Lung (tissue), 12 donors: Measurements from ENCODE around the gene CENATAC. TPM values are rescaled to one million over a fixed set of nuclear protein-coding genes. Genes with fewer than 3 reads are reported as not detected.
"Not testable (repeated sequence)": the region's sequence is repeated elsewhere in the genome, so short reads cannot be mapped to it uniquely, and the experiment has no call there.

Experiments
- ATAC-seq: fragments of 200-7000 bp; cut with Tn5 transposase; one replicate; pipeline ENCODE4 v1.9.1; 2020; ENCODE audit warnings: moderate number of reproducible peaks; ENCODE audit not compliant: insufficient read depth, low FRiP score
- DNase-seq, 3 donors: peaks; one replicate each; pipeline ENCODE4 v3.0.0-alpha.2; 2013 to 2017
- H3K27ac ChIP-seq, 2 donors: one replicate each; pipeline ENCODE4 v1.5.1; 2013; ENCODE audit warnings: mild to moderate bottlenecking in 2 of 2, moderate library complexity in 2 of 2, control low read depth in 1 of 2, inconsistent platforms in 1 of 2, low read depth in 1 of 2, low read length in 1 of 2
- H3K27me3 ChIP-seq, 3 donors: one replicate each; pipeline ENCODE4 v1.5.1; 2013; ENCODE audit warnings: low read length in 2 of 3; ENCODE audit not compliant: control insufficient read depth in 3 of 3, insufficient read depth in 3 of 3
- H3K36me3 ChIP-seq, 4 donors: one replicate each; pipeline ENCODE4 v1.5.1; 2013; ENCODE audit warnings: low read length in 4 of 4, mild to moderate bottlenecking in 1 of 4, moderate library complexity in 1 of 4; ENCODE audit not compliant: control insufficient read depth in 4 of 4, insufficient read depth in 4 of 4
- H3K4me1 ChIP-seq, 5 donors: one replicate each; pipeline ENCODE4 v1.5.1; 2013; ENCODE audit warnings: low read length in 5 of 5, mild to moderate bottlenecking in 2 of 5, moderate library complexity in 1 of 5; ENCODE audit not compliant: control insufficient read depth in 5 of 5, insufficient read depth in 5 of 5
- H3K4me3 ChIP-seq: one replicate; pipeline ENCODE4 v1.5.1; 2013; ENCODE audit warnings: mild to moderate bottlenecking, control low read depth, moderate library complexity
- H3K9ac ChIP-seq, 2 donors: one replicate each; pipeline ENCODE4 v1.5.1; 2013; ENCODE audit warnings: low read length in 2 of 2, control low read depth in 1 of 2; ENCODE audit not compliant: insufficient read depth in 1 of 2
- H3K9me3 ChIP-seq, 4 donors: one replicate each; pipeline ENCODE4 v1.5.1; 2013; ENCODE audit warnings: low read length in 3 of 4, mild to moderate bottlenecking in 1 of 4, moderate library complexity in 1 of 4; ENCODE audit not compliant: control insufficient read depth in 4 of 4, insufficient read depth in 3 of 4
- CTCF ChIP-seq: IDR thresholded peaks from 2 replicates; pipeline ENCODE4 v1.5.1; 2012; ENCODE audit warnings: mild to moderate bottlenecking; ENCODE audit errors: control extremely low read depth, extremely low read depth
- WGBS, 2 donors: extraction: QIAGEN DNeasy Blood & Tissue Kit; methylation state at CpG; one replicate each; pipeline ENCODE4 v1.1.7; 2013; 5-methylcytosine and 5-hydroxymethylcytosine counted together
- polyA plus RNA-seq, 2 donors: library from polyadenylated mRNA; stranded (reverse); fragments of 200-250 nt; gene quantifications; one replicate each; pipeline ENCODE4 v1.2.1, GENCODE V29; 2013
- total RNA-seq, 2 donors: library from RNA; depleted of rRNA in 1 of 2; stranded (reverse); fragments of >200 nt in 1 of 2; gene quantifications; one replicate each; pipeline ENCODE4 v1.2.1, GENCODE V29; 2014 to 2021
- donor health status: control.
- donor health status: control.
- donor health status: Bipolar disorder and iron deficiency.
- donor health status: healthy.
- donor health status: DM: yes; HTN: yes; CAD: no.

Gene CENATAC
- total and polyA plus RNA-seq, 4 donors, result 12.3 to 97.5 (median 53.5) TPM

DNA sequence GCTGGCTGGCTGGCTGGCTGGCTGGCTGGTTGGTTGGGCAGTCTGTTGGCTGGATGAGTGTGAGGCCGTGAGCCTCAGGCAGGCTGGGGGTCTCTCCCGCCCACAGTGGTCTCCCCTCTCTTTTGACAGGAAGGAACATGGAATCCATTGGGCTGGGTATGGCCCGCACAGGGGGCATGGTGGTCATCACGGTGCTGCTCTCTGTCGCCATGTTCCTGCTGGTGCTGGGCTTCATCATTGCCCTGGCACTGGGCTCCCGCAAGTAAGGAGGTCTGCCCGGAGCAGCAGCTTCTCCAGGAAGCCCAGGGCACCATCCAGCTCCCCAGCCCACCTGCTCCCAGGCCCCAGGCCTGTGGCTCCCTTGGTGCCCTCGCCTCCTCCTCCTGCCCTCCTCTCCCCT lies 40.0 kb upstream of the CENATAC start:
- no peak overlapping the region for H3K4me3 ChIP-seq
- no peaks in the 10 kb centered on the region for H3K9me3 ChIP-seq
- ATAC-seq (no peak), DNase-seq (no peak)
- WGBS, 2 donors, result 95 to 97% methylated on average over 8 of the region's 8 CpGs
- H3K4me1 ChIP-seq, result no peaks in the 10 kb centered on the region
- no peak overlapping the region for H3K27ac ChIP-seq
- TF ChIP-seq CTCF, result no peak
- H3K9ac ChIP-seq, result no peak overlapping the region
- H3K36me3 ChIP-seq, result no peaks in the 10 kb centered on the region
- peaks cover 0 to 9% (median 0%) of the 10 kb centered on the region in 3 donors for H3K27me3 ChIP-seq

GRCh38 chr11:118958577-118958976 lies 39.4 kb upstream of the CENATAC start:
- Histone ChIP-seq H3K9me3 (no peaks in the 10 kb centered on the region), H3K27me3 (peaks cover 0 to 3% (median 0%) of the 10 kb centered on the region in 3 donors), H3K4me1 (no peaks in the 10 kb centered on the region), H3K27ac (no peak overlapping the region), H3K9ac (no peak overlapping the region), H3K36me3 (no peaks in the 10 kb centered on the region), H3K4me3 (no peak overlapping the region)
- no peak for ATAC-seq
- no peak for TF ChIP-seq CTCF
- WGBS, 2 donors, result 87 to 88% methylated on average over 2 of the region's 2 CpGs
- no peak for DNase-seq

DNA sequence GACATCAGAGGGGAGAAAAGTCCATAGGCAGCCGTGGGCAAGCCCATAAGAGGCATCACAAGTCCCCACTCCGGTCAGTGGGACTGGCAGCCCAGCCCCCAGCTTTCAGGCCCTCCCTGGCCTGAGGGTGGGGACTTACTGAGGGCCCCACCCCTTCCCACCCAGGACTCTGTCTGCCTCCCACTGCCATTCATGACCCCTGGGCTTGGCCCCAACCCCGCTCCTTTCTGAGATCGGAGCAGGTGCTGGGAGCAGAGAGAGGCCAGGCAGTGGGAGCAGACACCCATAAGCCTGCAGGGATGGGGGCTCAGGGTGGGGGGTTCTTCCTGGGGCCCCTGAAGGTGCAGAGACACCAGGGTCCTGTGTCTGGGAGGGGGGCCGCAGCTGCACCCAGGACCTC lies 36.7 kb upstream of the CENATAC start:
- TF ChIP-seq CTCF, result no peak
- ATAC-seq (no peak), DNase-seq (no peak)
- H3K36me3 ChIP-seq, result no peaks in the 10 kb centered on the region
- H3K27me3 ChIP-seq, result no peaks in the 10 kb centered on the region
- no peak overlapping the region for H3K9ac ChIP-seq
- H3K9me3 ChIP-seq, result no peaks in the 10 kb centered on the region
- no peaks in the 10 kb centered on the region for H3K4me1 ChIP-seq
- WGBS, 2 donors, result 85 to 95% methylated on average over 4 to 5 of the region's 5 CpGs
- H3K4me3 ChIP-seq, result no peak overlapping the region
- H3K27ac ChIP-seq, result no peak overlapping the region

DNA sequence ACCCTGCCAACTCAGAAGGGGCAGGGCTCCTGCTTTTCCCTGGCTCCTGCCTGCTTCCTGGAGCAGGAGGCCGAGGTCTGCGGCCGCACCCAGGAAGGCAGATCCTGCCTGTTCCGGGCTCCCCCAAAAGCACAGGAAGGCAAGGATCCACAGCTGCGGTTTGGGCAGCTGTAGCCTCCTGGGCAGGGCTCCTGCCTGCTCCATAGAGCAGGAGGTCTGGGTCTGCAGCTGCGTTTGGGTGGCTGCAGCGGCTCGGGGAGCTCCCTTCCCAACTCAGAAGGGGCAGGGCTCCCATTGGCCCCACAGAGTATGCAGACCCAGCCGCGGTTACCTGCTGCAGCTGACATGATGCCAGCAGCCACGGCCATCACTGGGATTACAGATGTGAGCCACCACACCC lies 36.3 kb upstream of the CENATAC start:
- no peak for TF ChIP-seq CTCF
- WGBS, 2 donors, result 61 to 64% methylated on average over 11 of the region's 11 CpGs
- ATAC-seq (no peak), DNase-seq (no peak)
- Histone ChIP-seq H3K9me3 (no peaks in the 10 kb centered on the region), H3K27me3 (no peaks in the 10 kb centered on the region), H3K36me3 (no peaks in the 10 kb centered on the region), H3K4me3 (no peak overlapping the region), H3K4me1 (no peaks in the 10 kb centered on the region), H3K27ac (no peak overlapping the region), H3K9ac (no peak overlapping the region)

- H3K36me3 ChIP-seq, ATAC-seq, H3K9ac ChIP-seq, DNase-seq, H3K4me1 ChIP-seq, H3K27ac ChIP-seq, H3K27me3 ChIP-seq, H3K4me3 ChIP-seq, H3K9me3 ChIP-seq: not testable (repeated sequence)
- 94 to 96% methylated on average over 2 of the region's 2 CpGs for WGBS, 2 donors
Observed at GRCh38 chr11:118969508-118969907, 28.4 kb upstream of the CENATAC start.
